ENCODE data around the gene PALMD.
A peak's percentile ranks its signal among the peaks of the same experiment; 100 is the strongest.

The PALMD gene

GRCh38 chr1:99731384-99731783 is 85.5 kb downstream of the PALMD start:
- Histone ChIP-seq H3K4me3 (ENCODE audit: low read length) (no peak overlapping the region), H4K20me1 (ENCODE audit: insufficient read depth, low read length) (no peaks in the 10 kb centered on the region), H3F3A (ENCODE audit: insufficient read depth, low read length) (no peaks in the 10 kb centered on the region), H3K4me1 (ENCODE audit: low read length) (no peaks in the 10 kb centered on the region), H3K36me3 (replicated peaks; ENCODE audit: insufficient read depth, low read length) (no peaks in the 10 kb centered on the region), H3K4me2 (ENCODE audit: low read depth, low read length) (no peak overlapping the region), H3K9me2 (replicated peaks; ENCODE audit: insufficient read depth, low read length) (no peaks in the 10 kb centered on the region), H3K9ac (ENCODE audit: low read length) (no peak overlapping the region), H3K9me3 (replicated peaks; ENCODE audit: insufficient read depth, low read length) (no peaks in the 10 kb centered on the region), H2AFZ (ENCODE audit: low read length) (no peak overlapping the region), H3K27me3 (replicated peaks; ENCODE audit: insufficient read depth, low read length) (no peaks in the 10 kb centered on the region), H3K27ac (ENCODE audit: low read length) (no peak overlapping the region), H3K79me2 (ENCODE audit: low read length) (no peaks in the 10 kb centered on the region)
- TF ChIP-seq CTCF (IDR thresholded peaks at IDR 0.05; ENCODE audit: low read length) = no peak
- TF ChIP-seq EZH2 (optimal IDR thresholded peaks at IDR 0.05; ENCODE audit: low read depth, low read length) = no peak
- no peak for TF ChIP-seq EZH2phosphoT487 (IDR thresholded peaks at IDR 0.05; ENCODE audit: low read length)
- no peak for DNase-seq

- Histone ChIP-seq H4K20me1 (ENCODE audit: insufficient read depth, low read length) (no peaks in the 10 kb centered on the region), H3K27ac (ENCODE audit: low read length) (no peak overlapping the region), H3K9me2 (replicated peaks; ENCODE audit: insufficient read depth, low read length) (no peaks in the 10 kb centered on the region), H2AFZ (ENCODE audit: low read length) (no peak overlapping the region), H3K9ac (ENCODE audit: low read length) (no peak overlapping the region), H3K79me2 (ENCODE audit: low read length) (no peaks in the 10 kb centered on the region), H3K9me3 (replicated peaks; ENCODE audit: insufficient read depth, low read length) (no peaks in the 10 kb centered on the region), H3K4me1 (ENCODE audit: low read length) (no peaks in the 10 kb centered on the region), H3F3A (ENCODE audit: insufficient read depth, low read length) (no peaks in the 10 kb centered on the region), H3K36me3 (replicated peaks; ENCODE audit: insufficient read depth, low read length) (no peaks in the 10 kb centered on the region), H3K4me2 (ENCODE audit: low read depth, low read length) (no peak overlapping the region), H3K4me3 (ENCODE audit: low read length) (no peak overlapping the region), H3K27me3 (replicated peaks; ENCODE audit: insufficient read depth, low read length) (no peaks in the 10 kb centered on the region)
- no peak for DNase-seq
- TF ChIP-seq EZH2 (optimal IDR thresholded peaks at IDR 0.05; ENCODE audit: low read depth, low read length) (no peak), EZH2phosphoT487 (IDR thresholded peaks at IDR 0.05; ENCODE audit: low read length) (no peak), CTCF (IDR thresholded peaks at IDR 0.05; ENCODE audit: low read length) (no peak)
These were observed 89.9 kb downstream of the PALMD start for GRCh38 chr1:99735852-99736251.

- Histone ChIP-seq H3K9me2 (replicated peaks; ENCODE audit: insufficient read depth, low read length) (no peaks in the 10 kb centered on the region), H3F3A (ENCODE audit: insufficient read depth, low read length) (no peaks in the 10 kb centered on the region), H3K79me2 (ENCODE audit: low read length) (no peaks in the 10 kb centered on the region)
These were observed 91.1 kb downstream of the PALMD start for GRCh38 chr1:99737016-99737415.

More at GRCh38 chr1:99737016-99737415, 91.1 kb downstream of the PALMD start:
- no peak overlapping the region for H3K27ac ChIP-seq (ENCODE audit: low read length)
- no peaks in the 10 kb centered on the region for H3K36me3 ChIP-seq (replicated peaks; ENCODE audit: insufficient read depth, low read length)
- H3K27me3 ChIP-seq (replicated peaks; ENCODE audit: insufficient read depth, low read length) = no peaks in the 10 kb centered on the region
- no peaks in the 10 kb centered on the region for H3K4me1 ChIP-seq (ENCODE audit: low read length)
- DNase-seq = peak; percentile 20
- H3K4me2 ChIP-seq (ENCODE audit: low read depth, low read length) = no peak overlapping the region
- H2AFZ ChIP-seq (ENCODE audit: low read length) = no peak overlapping the region
- H3K9me3 ChIP-seq (replicated peaks; ENCODE audit: insufficient read depth, low read length) = no peaks in the 10 kb centered on the region
- H4K20me1 ChIP-seq (ENCODE audit: insufficient read depth, low read length) = no peaks in the 10 kb centered on the region
- H3K9ac ChIP-seq (ENCODE audit: low read length) = no peak overlapping the region
- no peak overlapping the region for H3K4me3 ChIP-seq (ENCODE audit: low read length)
- TF ChIP-seq EZH2 (optimal IDR thresholded peaks at IDR 0.05; ENCODE audit: low read depth, low read length) (no peak), CTCF (IDR thresholded peaks at IDR 0.05; ENCODE audit: low read length) (peak; percentile 13; the same call in 1 of the 2 replicates)
